ENCODE data around the gene OPCML. TPM values are rescaled to one million over a fixed set of nuclear protein-coding genes. Genes with fewer than 3 reads are reported as not detected.

Gene OPCML
- total and polyA plus RNA-seq, 2 experiments from 2014 or later, result 0.21 to 0.51 TPM

DNA sequence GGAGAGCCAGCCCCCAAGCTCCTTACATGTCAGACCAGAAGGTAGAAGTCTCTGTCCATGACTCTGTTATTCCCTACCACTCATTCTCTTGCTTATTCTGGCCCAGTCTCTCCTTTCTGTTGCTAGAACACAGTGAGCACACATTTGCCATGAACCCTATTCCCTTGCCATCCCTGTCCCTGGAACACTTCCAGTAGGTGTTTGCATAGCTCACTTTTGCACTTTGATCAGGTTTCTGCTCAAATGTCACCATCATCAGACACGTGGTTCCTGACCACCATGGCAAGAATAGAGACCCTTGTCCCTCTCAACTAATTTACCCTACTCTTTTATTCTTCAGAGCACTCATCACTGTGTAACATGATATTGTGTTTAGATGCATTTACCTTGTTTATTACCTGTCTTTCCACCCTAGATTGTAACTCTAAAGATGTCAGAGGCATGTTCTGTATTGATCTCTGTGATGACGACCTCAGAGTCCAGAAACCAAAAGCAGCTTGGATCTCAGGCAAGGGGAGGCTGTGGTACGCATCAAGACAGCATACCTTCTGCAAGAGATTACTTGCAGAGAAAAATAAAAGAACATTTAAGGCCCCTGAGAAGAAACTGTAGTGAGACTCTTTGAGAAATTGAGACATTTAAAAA lies 606.4 kb downstream of the OPCML start:
- DNase-seq (ENCODE audit: low read depth in 1 of 2, low spot score in 1 of 2), result no peak
- Histone ChIP-seq H3K27ac (no peak overlapping the region), H3K4me1 (ENCODE audit: low read depth) (no peaks in the 10 kb centered on the region), H3K9me3 (ENCODE audit: low read depth) (no peaks in the 10 kb centered on the region), H3K27me3 (no peaks in the 10 kb centered on the region), H3K36me3 (no peaks in the 10 kb centered on the region), H3K4me3 (no peak overlapping the region)
- TF ChIP-seq, protein P1, sequence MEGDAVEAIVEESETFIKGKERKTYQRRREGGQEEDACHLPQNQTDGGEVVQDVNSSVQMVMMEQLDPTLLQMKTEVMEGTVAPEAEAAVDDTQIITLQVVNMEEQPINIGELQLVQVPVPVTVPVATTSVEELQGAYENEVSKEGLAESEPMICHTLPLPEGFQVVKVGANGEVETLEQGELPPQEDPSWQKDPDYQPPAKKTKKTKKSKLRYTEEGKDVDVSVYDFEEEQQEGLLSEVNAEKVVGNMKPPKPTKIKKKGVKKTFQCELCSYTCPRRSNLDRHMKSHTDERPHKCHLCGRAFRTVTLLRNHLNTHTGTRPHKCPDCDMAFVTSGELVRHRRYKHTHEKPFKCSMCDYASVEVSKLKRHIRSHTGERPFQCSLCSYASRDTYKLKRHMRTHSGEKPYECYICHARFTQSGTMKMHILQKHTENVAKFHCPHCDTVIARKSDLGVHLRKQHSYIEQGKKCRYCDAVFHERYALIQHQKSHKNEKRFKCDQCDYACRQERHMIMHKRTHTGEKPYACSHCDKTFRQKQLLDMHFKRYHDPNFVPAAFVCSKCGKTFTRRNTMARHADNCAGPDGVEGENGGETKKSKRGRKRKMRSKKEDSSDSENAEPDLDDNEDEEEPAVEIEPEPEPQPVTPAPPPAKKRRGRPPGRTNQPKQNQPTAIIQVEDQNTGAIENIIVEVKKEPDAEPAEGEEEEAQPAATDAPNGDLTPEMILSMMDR (IDR thresholded peaks at IDR 0.05; ENCODE audit: low read depth, low read length), result no peak

DNA sequence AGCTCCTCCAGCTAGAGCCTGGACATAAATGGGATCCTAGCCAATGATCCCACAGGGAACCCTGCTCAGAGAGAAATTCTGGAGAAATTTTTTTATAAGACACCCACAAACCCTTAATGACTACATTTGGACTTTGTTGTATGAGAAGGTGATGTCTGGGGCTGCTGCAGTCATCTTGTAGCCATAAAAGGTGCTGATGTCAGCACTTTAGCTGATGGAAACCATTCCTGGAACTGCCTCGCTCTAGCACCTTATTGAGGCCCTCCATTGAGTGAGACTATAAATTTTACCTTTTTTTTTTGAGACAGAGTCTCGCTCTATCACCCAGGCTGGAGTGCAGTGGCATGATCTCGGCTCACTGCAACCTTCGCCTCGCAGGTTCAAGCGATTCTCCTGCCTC lies 610.7 kb downstream of the OPCML start:
- no peak for DNase-seq (ENCODE audit: low read depth in 1 of 2, low spot score in 1 of 2)
- H3K4me3 ChIP-seq, result no peak overlapping the region
- H3K4me1 ChIP-seq (ENCODE audit: low read depth), result no peaks in the 10 kb centered on the region
- H3K9me3 ChIP-seq (ENCODE audit: low read depth), result no peaks in the 10 kb centered on the region
- H3K36me3 ChIP-seq, result no peaks in the 10 kb centered on the region
- TF ChIP-seq, protein P1 (IDR thresholded peaks at IDR 0.05; ENCODE audit: low read depth, low read length), result no peak
- H3K27ac ChIP-seq, result no peak overlapping the region
- H3K27me3 ChIP-seq, result no peaks in the 10 kb centered on the region

- H3K36me3 ChIP-seq, result no peaks in the 10 kb centered on the region
- H3K27me3 ChIP-seq, result no peaks in the 10 kb centered on the region
- H3K4me3 ChIP-seq, result no peak overlapping the region
- no peaks in the 10 kb centered on the region for H3K9me3 ChIP-seq (ENCODE audit: low read depth)
- TF ChIP-seq, protein P1 (IDR thresholded peaks at IDR 0.05; ENCODE audit: low read depth, low read length), result no peak
- H3K27ac ChIP-seq, result no peak overlapping the region
- H3K4me1 ChIP-seq (ENCODE audit: low read depth), result no peaks in the 10 kb centered on the region
- no peak for DNase-seq (ENCODE audit: low read depth in 1 of 2, low spot score in 1 of 2)
These were observed 611.7 kb downstream of the OPCML start for GRCh38 chr11:132920451-132921096.

DNA sequence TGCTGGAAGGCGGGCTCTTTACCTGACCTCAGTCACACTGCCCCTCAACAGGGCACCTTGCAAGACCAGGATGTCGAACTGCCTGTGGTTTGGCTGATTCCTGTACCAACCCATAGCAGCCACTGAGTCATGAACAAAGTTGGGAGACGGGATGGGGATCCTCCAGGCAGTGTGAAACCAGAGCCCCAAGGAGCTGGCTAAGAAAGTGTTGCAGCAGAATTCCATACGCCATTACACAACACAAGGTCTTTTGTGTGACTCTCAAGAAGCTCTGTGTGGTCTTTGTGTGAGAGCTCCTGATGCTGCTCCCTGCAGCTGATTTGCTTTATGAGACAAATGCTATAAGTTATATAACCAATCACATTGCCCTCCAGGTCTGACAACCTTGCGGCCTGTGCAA lies 617.7 kb downstream of the OPCML start:
- H3K4me1 ChIP-seq (ENCODE audit: low read depth), result peaks cover 8% of the 10 kb centered on the region
- no peak overlapping the region for H3K4me3 ChIP-seq
- H3K9me3 ChIP-seq (ENCODE audit: low read depth), result no peaks in the 10 kb centered on the region
- no peaks in the 10 kb centered on the region for H3K27me3 ChIP-seq
- no peak overlapping the region for H3K27ac ChIP-seq
- peak in 1 of 2 donors; percentile 26 for DNase-seq (ENCODE audit: low read depth in 1 of 2, low spot score in 1 of 2)
- TF ChIP-seq, protein P1 (IDR thresholded peaks at IDR 0.05; ENCODE audit: low read depth, low read length), result no peak
- no peaks in the 10 kb centered on the region for H3K36me3 ChIP-seq

GRCh38 chr11:132913886-132914285 lies 618.4 kb downstream of the OPCML start:
- H3K9me3 ChIP-seq (ENCODE audit: low read depth), result no peaks in the 10 kb centered on the region
- no peak overlapping the region for H3K4me3 ChIP-seq
- H3K4me1 ChIP-seq (ENCODE audit: low read depth), result peaks cover 14% of the 10 kb centered on the region
- no peaks in the 10 kb centered on the region for H3K36me3 ChIP-seq
- no peaks in the 10 kb centered on the region for H3K27me3 ChIP-seq
- TF ChIP-seq, protein P1 (IDR thresholded peaks at IDR 0.05; ENCODE audit: low read depth, low read length), result no peak
- H3K27ac ChIP-seq, result no peak overlapping the region
- no peak for DNase-seq (ENCODE audit: low read depth in 1 of 2, low spot score in 1 of 2)

Data from cardiac muscle cell (in vitro differentiated cells and primary cell).